ENCODE data around the gene UTF1.
"Not testable (repeated sequence)": the region's sequence is repeated elsewhere in the genome, so short reads cannot be mapped to it uniquely, and the experiment has no call there.

UTF1 gene

GRCh38 chr10:133218891-133219290 lies 11.1 kb upstream of the UTF1 start:
- Histone ChIP-seq H3K4me2 (ENCODE audit: low read length) (no peak overlapping the region), H3K4me3 (ENCODE audit: low read length) (no peak overlapping the region), H4K20me1 (ENCODE audit: insufficient read depth, low read length) (no peaks in the 10 kb centered on the region), H3K9ac (ENCODE audit: low read length) (no peak overlapping the region), H3K36me3 (replicated peaks; ENCODE audit: low read depth, low read length) (no peaks in the 10 kb centered on the region), H3K27ac (ENCODE audit: low read length) (no peak overlapping the region), H3K4me1 (ENCODE audit: low read length) (no peaks in the 10 kb centered on the region), H3K9me3 (ENCODE audit: insufficient read depth, low read length) (no peaks in the 10 kb centered on the region), H3K27me3 (ENCODE audit: low read depth, low read length) (no peaks in the 10 kb centered on the region), H3K79me2 (ENCODE audit: low read length) (no peaks in the 10 kb centered on the region), H2AFZ (ENCODE audit: low read depth, low read length) (no peak overlapping the region)
- TF ChIP-seq CTCF (IDR thresholded peaks at IDR 0.05; ENCODE audit: low read depth, low read length) (no peak), EZH2phosphoT487 (IDR thresholded peaks at IDR 0.05; ENCODE audit: low read depth) (no peak)

- Histone ChIP-seq H2AFZ (ENCODE audit: low read depth, low read length) (no peak overlapping the region), H3K9ac (ENCODE audit: low read length) (no peak overlapping the region), H3K9me3 (ENCODE audit: insufficient read depth, low read length) (no peaks in the 10 kb centered on the region), H3K27me3 (ENCODE audit: low read depth, low read length) (no peaks in the 10 kb centered on the region), H3K27ac (ENCODE audit: low read length) (no peak overlapping the region), H3K4me3 (ENCODE audit: low read length) (no peak overlapping the region), H3K36me3 (replicated peaks; ENCODE audit: low read depth, low read length) (no peaks in the 10 kb centered on the region), H3K4me2 (ENCODE audit: low read length) (no peak overlapping the region), H4K20me1 (ENCODE audit: insufficient read depth, low read length) (no peaks in the 10 kb centered on the region), H3K79me2 (ENCODE audit: low read length) (no peaks in the 10 kb centered on the region), H3K4me1 (ENCODE audit: low read length) (no peaks in the 10 kb centered on the region)
- TF ChIP-seq EZH2phosphoT487 (IDR thresholded peaks at IDR 0.05; ENCODE audit: low read depth) (no peak), CTCF (IDR thresholded peaks at IDR 0.05; ENCODE audit: low read depth, low read length) (no peak)
These were observed 10.2 kb upstream of the UTF1 start for GRCh38 chr10:133219782-133220181.

- Histone ChIP-seq H3K36me3 (replicated peaks; ENCODE audit: low read depth, low read length) (no peaks in the 10 kb centered on the region), H3K79me2 (ENCODE audit: low read length) (no peaks in the 10 kb centered on the region), H3K27ac (ENCODE audit: low read length) (no peak overlapping the region), H3K9ac (ENCODE audit: low read length) (no peak overlapping the region), H4K20me1 (ENCODE audit: insufficient read depth, low read length) (no peaks in the 10 kb centered on the region), H3K4me2 (ENCODE audit: low read length) (no peak overlapping the region), H2AFZ (ENCODE audit: low read depth, low read length) (no peak overlapping the region), H3K9me3 (ENCODE audit: insufficient read depth, low read length) (no peaks in the 10 kb centered on the region), H3K4me1 (ENCODE audit: low read length) (no peaks in the 10 kb centered on the region), H3K4me3 (ENCODE audit: low read length) (no peak overlapping the region), H3K27me3 (ENCODE audit: low read depth, low read length) (no peaks in the 10 kb centered on the region)
- TF ChIP-seq CTCF (IDR thresholded peaks at IDR 0.05; ENCODE audit: low read depth, low read length) (no peak), EZH2phosphoT487 (IDR thresholded peaks at IDR 0.05; ENCODE audit: low read depth) (no peak)
These were observed 8.7 kb upstream of the UTF1 start for GRCh38 chr10:133221331-133221730.

GRCh38 chr10:133221756-133222155 lies 8.3 kb upstream of the UTF1 start:
- H3K27ac ChIP-seq (ENCODE audit: low read length); H2AFZ ChIP-seq (ENCODE audit: low read depth, low read length); H3K9me3 ChIP-seq (ENCODE audit: insufficient read depth, low read length); H3K36me3 ChIP-seq (replicated peaks; ENCODE audit: low read depth, low read length); H3K4me2 ChIP-seq (ENCODE audit: low read length); H4K20me1 ChIP-seq (ENCODE audit: insufficient read depth, low read length); H3K4me3 ChIP-seq (ENCODE audit: low read length); H3K9ac ChIP-seq (ENCODE audit: low read length); H3K4me1 ChIP-seq (ENCODE audit: low read length); H3K79me2 ChIP-seq (ENCODE audit: low read length); H3K27me3 ChIP-seq (ENCODE audit: low read depth, low read length): not testable (repeated sequence)

GRCh38 chr10:133224076-133224475 lies 5.9 kb upstream of the UTF1 start:
- Histone ChIP-seq H4K20me1 (ENCODE audit: insufficient read depth, low read length) (no peaks in the 10 kb centered on the region), H3K9me3 (ENCODE audit: insufficient read depth, low read length) (no peaks in the 10 kb centered on the region), H2AFZ (ENCODE audit: low read depth, low read length) (no peak overlapping the region), H3K4me2 (ENCODE audit: low read length) (no peak overlapping the region), H3K36me3 (replicated peaks; ENCODE audit: low read depth, low read length) (no peaks in the 10 kb centered on the region), H3K9ac (ENCODE audit: low read length) (no peak overlapping the region), H3K27ac (ENCODE audit: low read length) (no peak overlapping the region), H3K4me3 (ENCODE audit: low read length) (no peak overlapping the region), H3K27me3 (ENCODE audit: low read depth, low read length) (no peaks in the 10 kb centered on the region), H3K79me2 (ENCODE audit: low read length) (no peaks in the 10 kb centered on the region), H3K4me1 (ENCODE audit: low read length) (no peaks in the 10 kb centered on the region)
- TF ChIP-seq EZH2phosphoT487 (IDR thresholded peaks at IDR 0.05; ENCODE audit: low read depth): no peak
- TF ChIP-seq CTCF (IDR thresholded peaks at IDR 0.05; ENCODE audit: low read depth, low read length): no peak
